SK-N-SH (cell line): ENCODE results near the gene PRM3. TPM values are rescaled to one million over a fixed set of nuclear protein-coding genes. Genes with fewer than 3 reads are reported as not detected.

Source experiments
- CTCF ChIA-PET: fragments of 300-600, 350-600 bp; formaldehyde crosslinking; extraction: SDS; loops from one replicate; lab custom pipeline; 2021; lab: Yijun Ruan, JAX
- POLR2A ChIA-PET: fragments of 350-600 bp; sonication (Branson Sonifier 250); formaldehyde crosslinking; extraction: SDS; loops from one replicate; lab custom pipeline; 2020; ENCODE audit warnings: antibody characterized with exemption, inconsistent platforms; lab: Yijun Ruan, JAX
- DNase-seq: peaks from one replicate; pipeline ENCODE4 v3.0.0; 2012
- H2AFZ ChIP-seq: fragments of 200-600 bp; sonication (generic); 2 replicates; pipeline ENCODE4 v1.8.1; 2016; ENCODE audit warnings: antibody characterized with exemption, mild to moderate bottlenecking, low read depth
- H3F3A ChIP-seq: fragments of 200-600 bp; sonication (generic); replicated peaks from 2 replicates; pipeline ENCODE3; 2016; ENCODE audit warnings: antibody characterized with exemption, mild to moderate bottlenecking; ENCODE audit not compliant: insufficient read depth
- H3K27ac ChIP-seq, 2 experiments: fragments of 200-500 bp in 1 of 2; fragments of 200-600 bp in 1 of 2; sonication (Bioruptor generic) in 1 of 2; sonication (generic), shearing (Covaris generic) in 1 of 2; 2 replicates each; pipeline versions ENCODE4 v1.5.1 to v1.6.1; 2014 to 2016; ENCODE audit warnings: low read depth in 2 of 2, inconsistent platforms in 1 of 2, low read length in 1 of 2, mild to moderate bottlenecking in 1 of 2, mixed read lengths in 1 of 2
- H3K27me3 ChIP-seq: fragments of 200-600 bp; sonication (generic), shearing (Covaris generic); 2 replicates; pipeline ENCODE4 v1.6.1; 2016; ENCODE audit warnings: mixed run types; ENCODE audit not compliant: insufficient read depth
- H3K36me3 ChIP-seq, 2 experiments: fragments of 200-500 bp in 1 of 2; fragments of 200-600 bp in 1 of 2; sonication (Bioruptor generic) in 1 of 2; sonication (generic) in 1 of 2; replicated peaks in 1 of 2; 2 replicates each; pipeline versions ENCODE3 to v1.5.1; 2014 to 2016; ENCODE audit warnings: low read length in 1 of 2, mild to moderate bottlenecking in 1 of 2; ENCODE audit not compliant: insufficient read depth in 2 of 2, control insufficient read depth in 1 of 2
- H3K4me1 ChIP-seq, 2 experiments: fragments of 200-500 bp in 1 of 2; fragments of 200-600 bp in 1 of 2; sonication (Bioruptor generic) in 1 of 2; sonication (generic), shearing (Covaris generic) in 1 of 2; 2 replicates each; pipeline versions ENCODE4 v1.5.1 to v1.6.1; 2014 to 2016; ENCODE audit warnings: low read depth in 1 of 2, low read length in 1 of 2, mixed run types in 1 of 2; ENCODE audit not compliant: insufficient read depth in 2 of 2, control insufficient read depth in 1 of 2
- H3K4me2 ChIP-seq: fragments of 200-600 bp; sonication (generic), shearing (Covaris generic); 2 replicates; pipeline ENCODE4 v1.6.1; 2017; ENCODE audit warnings: mixed run types
- H3K4me3 ChIP-seq, 2 experiments: fragments of 200-500 bp in 1 of 2; fragments of 200-600 bp in 1 of 2; sonication (Bioruptor generic) in 1 of 2; sonication (generic), shearing (Covaris generic) in 1 of 2; 2 replicates each; pipeline versions ENCODE4 v1.5.1 to v1.8.1; 2014 to 2016; ENCODE audit warnings: low read depth in 2 of 2, inconsistent platforms in 1 of 2, low read length in 1 of 2, mild to moderate bottlenecking in 1 of 2, mixed read lengths in 1 of 2, moderate library complexity in 1 of 2
- H3K79me2 ChIP-seq: fragments of 200-600 bp; sonication (generic); 2 replicates; pipeline ENCODE4 v1.8.1; 2017; ENCODE audit warnings: mild to moderate bottlenecking; ENCODE audit not compliant: insufficient read depth
- H3K9ac ChIP-seq: fragments of 200-600 bp; sonication (generic); 2 replicates; pipeline ENCODE4 v1.6.1; 2017; ENCODE audit warnings: mixed run types
- H3K9me2 ChIP-seq: fragments of 200-600 bp; sonication (generic); 2 replicates; pipeline ENCODE4 v1.6.1; 2017; ENCODE audit warnings: mixed run types
- H3K9me3 ChIP-seq: fragments of 200-600 bp; sonication (generic); 2 replicates; pipeline ENCODE4 v1.6.1; 2017; ENCODE audit warnings: mixed run types, mild to moderate bottlenecking, moderate library complexity
- H4K20me1 ChIP-seq: fragments of 200-600 bp; sonication (generic); 2 replicates; pipeline ENCODE4 v1.6.1; 2017; ENCODE audit warnings: mild to moderate bottlenecking, mixed run types; ENCODE audit not compliant: insufficient read depth
- CHD2 ChIP-seq: fragments of 150-350 bp; IDR thresholded peaks from 2 replicates; pipeline ENCODE4 v1.6.1; 2018; ENCODE audit warnings: low read length; ENCODE audit not compliant: partially characterized antibody
- EP300 ChIP-seq, 2 experiments: IDR thresholded peaks; 2 replicates each; pipeline versions ENCODE4 v1.4.0 to v1.6.1; 2012; ENCODE audit warnings: borderline replicate concordance in 1 of 2, low read depth in 1 of 2, low read length in 1 of 2
- FOSL2 ChIP-seq: IDR thresholded peaks from 2 replicates; pipeline ENCODE4 v1.4.0; 2012; ENCODE audit warnings: low read depth, mild to moderate bottlenecking, moderate library complexity, borderline replicate concordance
- FOXJ3 ChIP-seq: sonication (generic); formaldehyde crosslinking; IDR thresholded peaks from 2 replicates; pipeline ENCODE4 v1.5.1; 2020; ENCODE audit warnings: mild to moderate bottlenecking, missing genetic modification reagents
- FOXM1 ChIP-seq: IDR thresholded peaks from 2 replicates; pipeline ENCODE4 v1.4.0; 2012; ENCODE audit warnings: low read depth, mild to moderate bottlenecking
- IRF3 ChIP-seq: fragments of 150-350 bp; IDR thresholded peaks from 2 replicates; pipeline ENCODE4 v1.6.1; 2016; ENCODE audit warnings: mild to moderate bottlenecking, low read depth, low read length
- MAX ChIP-seq: IDR thresholded peaks from 2 replicates; pipeline ENCODE4 v1.4.0; 2012; ENCODE audit warnings: low read depth
- MEF2A ChIP-seq: IDR thresholded peaks from 2 replicates; pipeline ENCODE4 v1.4.0; 2012; ENCODE audit warnings: low read depth, borderline replicate concordance
- MXI1 ChIP-seq: IDR thresholded peaks from 2 replicates; pipeline ENCODE4 v1.6.1; 2012; ENCODE audit warnings: mild to moderate bottlenecking, low read depth, low read length, improper control_type of control experiment
- NFIC ChIP-seq: IDR thresholded peaks from 2 replicates; pipeline ENCODE4 v1.4.0; 2012; ENCODE audit warnings: borderline replicate concordance
- NRF1 ChIP-seq: IDR thresholded peaks from 2 replicates; pipeline ENCODE4 v1.6.1; 2012; ENCODE audit warnings: low read depth, mild to moderate bottlenecking, low read length
- PBX3 ChIP-seq: IDR thresholded peaks from 2 replicates; pipeline ENCODE4; 2012
- POLR2AphosphoS5 ChIP-seq: IDR thresholded peaks from 2 replicates; pipeline ENCODE4 v1.6.1; 2012; ENCODE audit warnings: low read depth, low read length
- RAD21 ChIP-seq: IDR thresholded peaks from 2 replicates; pipeline ENCODE4 v1.6.1; 2012; ENCODE audit warnings: mild to moderate bottlenecking, low read length
- REST ChIP-seq: IDR thresholded peaks from 2 replicates; pipeline ENCODE4 v1.6.1; 2012; ENCODE audit warnings: mild to moderate bottlenecking, low read depth, low read length, moderate library complexity
- RFX5 ChIP-seq: IDR thresholded peaks from 2 replicates; pipeline ENCODE4 v1.6.1; 2012; ENCODE audit warnings: mild to moderate bottlenecking, improper control_type of control experiment, low read length
- RXRA ChIP-seq: IDR thresholded peaks from 2 replicates; pipeline ENCODE4 v1.4.0; 2012; ENCODE audit warnings: low read depth, mild to moderate bottlenecking, borderline replicate concordance
- SIN3A ChIP-seq: IDR thresholded peaks from 2 replicates; pipeline ENCODE4 v1.6.1; 2012; ENCODE audit warnings: low read depth, mild to moderate bottlenecking, low read length, moderate library complexity, borderline replicate concordance
- TCF12 ChIP-seq: IDR thresholded peaks from 2 replicates; pipeline ENCODE4 v1.4.0; 2012
- TEAD4 ChIP-seq: IDR thresholded peaks from 2 replicates; pipeline ENCODE4 v1.4.0; 2012; ENCODE audit warnings: mild to moderate bottlenecking, borderline replicate concordance; ENCODE audit not compliant: insufficient read depth
- WGBS: methylation state at CpG from one replicate; pipeline ENCODE4 v1.1.6; 2017; ENCODE audit warnings: low lambda C conversion rate; 5-methylcytosine and 5-hydroxymethylcytosine counted together
- polyA plus RNA-seq, 3 experiments: library from polyadenylated mRNA; depleted of rRNA; stranded (reverse); fragments of >200 nt; gene quantifications; 2 replicates each; pipeline ENCODE4 v1.2.3, GENCODE V29; 2012

PRM3 gene
- polyA plus RNA-seq, 1 of the 3 experiments (the other 2 are of a cell fraction), result not detected

- DNase-seq, result no peak
- Histone ChIP-seq H3K9me2 (no peaks in the 10 kb centered on the region), H3K27ac (no peak overlapping the region), H3F3A (peaks cover 3% of the 10 kb centered on the region), H3K36me3 (no peaks in the 10 kb centered on the region), H3K4me1 (peaks cover 0 to 28% of the 10 kb centered on the region in 2 experiments; a peak in 2 of 4 replicates), H3K4me3 (no peak overlapping the region)
- no peak for TF ChIP-seq FOXM1
- no peak for TF ChIP-seq PBX3
- no peak for TF ChIP-seq RAD21
- no peak for TF ChIP-seq EP300 (IDR thresholded peaks at IDR 0.05; ENCODE audit: borderline replicate concordance in 1 of 2, low read depth in 1 of 2, low read length in 1 of 2)
- TF ChIP-seq RXRA, result no peak
- TF ChIP-seq POLR2AphosphoS5, result no peak
- TF ChIP-seq RFX5, result no peak
- TF ChIP-seq, all 33 proteins: peak for 0
- WGBS, result 94% methylated on average over 6 of the region's 7 CpGs
- Histone ChIP-seq H3K79me2 (no peaks in the 10 kb centered on the region), H2AFZ (no peak overlapping the region), H3K4me2 (no peak overlapping the region), H3K9ac (no peak overlapping the region), H4K20me1 (no peaks in the 10 kb centered on the region), H3K27me3 (no peaks in the 10 kb centered on the region), H3K9me3 (no peaks in the 10 kb centered on the region)
- ChIA-PET POLR2A (no interaction called here), CTCF (interaction anchor here (1.0 to 1.4 kb wide), 2 partner anchors 44 to 336 kb away, joined by 5 to 8 read pairs; partner anchors contain the start of gene SOCS1)
Measured at GRCh38 chr16:11300560-11300892, 27.1 kb upstream of the PRM3 start.

- peaks cover 0 to 28% of the 10 kb centered on the region in 2 experiments; a peak in 2 of 4 replicates for H3K4me1 ChIP-seq
- no peaks in the 10 kb centered on the region for H3K9me3 ChIP-seq
- H3K36me3 ChIP-seq, result no peaks in the 10 kb centered on the region
- no peak overlapping the region for H3K27ac ChIP-seq
- H3K9me2 ChIP-seq, result no peaks in the 10 kb centered on the region
- 100% methylated on average over 4 of the region's 6 CpGs for WGBS
- no peak for TF ChIP-seq TCF12
- no peak for TF ChIP-seq FOXJ3 (CRISPR knock-in tag)
- TF ChIP-seq IRF3, result no peak
- TF ChIP-seq MEF2A, result no peak
- no peak for TF ChIP-seq SIN3A
- TF ChIP-seq TEAD4, result no peak
- no peak for TF ChIP-seq MAX
- no peak for TF ChIP-seq FOSL2
- TF ChIP-seq REST, result no peak
- no peak for TF ChIP-seq FOXM1
- no peak for TF ChIP-seq RXRA
- no peak for TF ChIP-seq NFIC
- no peak for TF ChIP-seq NRF1
- TF ChIP-seq EP300 (IDR thresholded peaks at IDR 0.05; ENCODE audit: borderline replicate concordance in 1 of 2, low read depth in 1 of 2, low read length in 1 of 2), result no peak
- no peak for TF ChIP-seq MXI1
- no peak for TF ChIP-seq CHD2
- POLR2A ChIA-PET, result no interaction called here
- peaks cover 3% of the 10 kb centered on the region for H3F3A ChIP-seq
- DNase-seq, result no peak
- no peaks in the 10 kb centered on the region for H4K20me1 ChIP-seq
- no peak overlapping the region for H3K4me3 ChIP-seq
- H3K27me3 ChIP-seq, result no peaks in the 10 kb centered on the region
- no peak overlapping the region for H3K9ac ChIP-seq
- H3K79me2 ChIP-seq, result no peaks in the 10 kb centered on the region
- CTCF ChIA-PET, result interaction anchor here (1.4 kb wide), 1 partner anchor 335 kb away, joined by 5 read pairs; no protein-coding TSS in a partner anchor
- no peak overlapping the region for H3K4me2 ChIP-seq
- H2AFZ ChIP-seq, result no peak overlapping the region
Measured at GRCh38 chr16:11299865-11300559, 26.6 kb upstream of the PRM3 start.
